Measurements from ENCODE around the gene CROCC2. TPM values are rescaled to one million over a fixed set of nuclear protein-coding genes. Genes with fewer than 3 reads are reported as not detected.

Gene CROCC2
- total and polyA plus RNA-seq, 2 donors from 2014 or later: 0.13 TPM; not detected in 1

DNA sequence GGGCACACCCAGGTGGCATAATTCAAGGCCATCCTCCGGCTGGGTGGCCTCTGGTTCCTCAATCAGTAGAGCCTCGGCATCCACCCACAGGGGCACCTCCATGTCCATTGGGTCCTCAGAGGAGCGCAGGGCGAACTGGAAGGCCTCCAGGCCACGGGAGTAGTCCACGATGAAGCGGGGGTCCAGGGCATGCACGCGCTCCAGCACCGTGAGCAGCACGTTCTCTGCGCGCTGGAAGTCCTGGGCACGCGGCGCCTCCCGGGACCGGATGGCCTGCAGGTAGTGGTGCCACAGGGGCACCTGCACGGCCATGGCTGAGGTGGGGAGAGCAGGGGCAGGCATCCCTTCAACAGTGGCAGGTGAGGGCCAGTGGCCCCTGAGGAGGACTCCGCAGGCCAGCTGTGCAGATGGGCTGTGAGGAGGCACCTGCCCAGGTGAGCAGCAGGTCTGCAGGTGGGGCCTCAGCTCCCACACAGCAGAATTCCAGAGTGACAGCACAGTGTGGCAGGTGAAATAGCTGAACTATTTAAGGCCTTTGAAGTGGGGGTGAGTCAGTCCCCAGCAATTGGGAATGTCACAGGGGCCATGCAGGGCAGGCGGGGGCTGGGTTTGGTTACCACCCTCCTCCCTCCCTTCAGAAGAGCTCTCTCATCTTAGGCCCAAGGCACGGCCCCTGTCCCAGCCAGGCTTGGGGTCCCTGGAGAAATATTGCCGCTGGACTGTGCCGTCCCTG is 10.3 kb upstream of the CROCC2 start, which contains the start of gene MAB21L4:
TSS of gene MAB21L4 (minus strand) at position 501 of the 733 bp plus-strand sequence. CDS start at position 342, 159 bp downstream.
- intact Hi-C loops (cut with DNase I): no loop called here
- Histone ChIP-seq H3K9ac (ENCODE audit: low read length in 3 of 3) (no peak within 1 kb of the TSS), H3K36me3 (ENCODE audit: control insufficient read depth in 2 of 3, insufficient read depth in 3 of 3, low read length in 3 of 3) (no peaks in the 10 kb centered on the region), H3K27me3 (ENCODE audit: control insufficient read depth, insufficient read depth, low read length) (no peaks in the 10 kb centered on the region), H3K4me3 (ENCODE audit: low read length in 3 of 3) (peak within 1 kb of the TSS in 2 of 3 donors; percentile 62 to 64), H3K4me1 (ENCODE audit: control insufficient read depth in 2 of 3, insufficient read depth in 2 of 3, low read depth in 1 of 3, low read length in 3 of 3) (peaks cover 0 to 28% (median 0%) of the 10 kb centered on the region in 3 donors), H3K9me3 (ENCODE audit: control insufficient read depth in 2 of 3, insufficient read depth in 1 of 3, low read length in 3 of 3) (no peaks in the 10 kb centered on the region), H3K27ac (ENCODE audit: low read depth in 2 of 2, low read length in 2 of 2) (no peak within 1 kb of the TSS)
- TF ChIP-seq, protein P1, sequence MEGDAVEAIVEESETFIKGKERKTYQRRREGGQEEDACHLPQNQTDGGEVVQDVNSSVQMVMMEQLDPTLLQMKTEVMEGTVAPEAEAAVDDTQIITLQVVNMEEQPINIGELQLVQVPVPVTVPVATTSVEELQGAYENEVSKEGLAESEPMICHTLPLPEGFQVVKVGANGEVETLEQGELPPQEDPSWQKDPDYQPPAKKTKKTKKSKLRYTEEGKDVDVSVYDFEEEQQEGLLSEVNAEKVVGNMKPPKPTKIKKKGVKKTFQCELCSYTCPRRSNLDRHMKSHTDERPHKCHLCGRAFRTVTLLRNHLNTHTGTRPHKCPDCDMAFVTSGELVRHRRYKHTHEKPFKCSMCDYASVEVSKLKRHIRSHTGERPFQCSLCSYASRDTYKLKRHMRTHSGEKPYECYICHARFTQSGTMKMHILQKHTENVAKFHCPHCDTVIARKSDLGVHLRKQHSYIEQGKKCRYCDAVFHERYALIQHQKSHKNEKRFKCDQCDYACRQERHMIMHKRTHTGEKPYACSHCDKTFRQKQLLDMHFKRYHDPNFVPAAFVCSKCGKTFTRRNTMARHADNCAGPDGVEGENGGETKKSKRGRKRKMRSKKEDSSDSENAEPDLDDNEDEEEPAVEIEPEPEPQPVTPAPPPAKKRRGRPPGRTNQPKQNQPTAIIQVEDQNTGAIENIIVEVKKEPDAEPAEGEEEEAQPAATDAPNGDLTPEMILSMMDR (IDR thresholded peaks at IDR 0.05; ENCODE audit: borderline replicate concordance, extremely low read depth, insufficient read depth): no peak
- FAIRE-seq (no peak), DNase-seq (no peak)

DNA sequence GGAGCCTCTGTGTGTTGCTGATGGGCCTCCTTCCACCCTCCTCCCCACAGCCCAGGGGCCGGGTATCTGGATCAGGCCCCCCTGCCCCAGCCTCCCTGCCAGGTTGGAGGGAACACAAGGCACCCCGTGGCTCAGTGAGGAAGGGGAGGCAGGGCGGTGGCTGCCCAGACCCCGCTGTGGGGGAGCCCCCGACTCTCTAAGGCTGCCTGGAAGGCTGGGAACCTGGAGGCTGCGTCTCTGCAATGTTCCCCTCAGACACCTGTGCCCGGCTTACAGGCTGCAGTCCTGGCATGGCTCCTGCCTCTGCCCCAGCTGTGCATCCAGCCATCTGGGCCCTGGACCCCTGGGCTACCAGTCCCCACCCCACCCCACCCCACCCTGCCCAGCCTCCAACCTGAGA is 9.7 kb upstream of the CROCC2 start:
- FAIRE-seq: no peak
- DNase-seq: no peak
- H3K4me1 ChIP-seq (ENCODE audit: control insufficient read depth in 2 of 3, insufficient read depth in 2 of 3, low read depth in 1 of 3, low read length in 3 of 3): peaks cover 0 to 28% (median 0%) of the 10 kb centered on the region in 3 donors
- no peaks in the 10 kb centered on the region for H3K36me3 ChIP-seq (ENCODE audit: control insufficient read depth in 2 of 3, insufficient read depth in 3 of 3, low read length in 3 of 3)
- no peaks in the 10 kb centered on the region for H3K27me3 ChIP-seq (ENCODE audit: control insufficient read depth, insufficient read depth, low read length)
- intact Hi-C loops (cut with DNase I): no loop called here
- TF ChIP-seq, protein P1 (IDR thresholded peaks at IDR 0.05; ENCODE audit: borderline replicate concordance, extremely low read depth, insufficient read depth): no peak
- H3K9ac ChIP-seq (ENCODE audit: low read length in 3 of 3): no peak overlapping the region
- H3K4me3 ChIP-seq (ENCODE audit: low read length in 3 of 3): peak overlapping the region in 1 of 3 donors; percentile 62
- no peaks in the 10 kb centered on the region for H3K9me3 ChIP-seq (ENCODE audit: control insufficient read depth in 2 of 3, insufficient read depth in 1 of 3, low read length in 3 of 3)
- no peak overlapping the region for H3K27ac ChIP-seq (ENCODE audit: low read depth in 2 of 2, low read length in 2 of 2)

DNA sequence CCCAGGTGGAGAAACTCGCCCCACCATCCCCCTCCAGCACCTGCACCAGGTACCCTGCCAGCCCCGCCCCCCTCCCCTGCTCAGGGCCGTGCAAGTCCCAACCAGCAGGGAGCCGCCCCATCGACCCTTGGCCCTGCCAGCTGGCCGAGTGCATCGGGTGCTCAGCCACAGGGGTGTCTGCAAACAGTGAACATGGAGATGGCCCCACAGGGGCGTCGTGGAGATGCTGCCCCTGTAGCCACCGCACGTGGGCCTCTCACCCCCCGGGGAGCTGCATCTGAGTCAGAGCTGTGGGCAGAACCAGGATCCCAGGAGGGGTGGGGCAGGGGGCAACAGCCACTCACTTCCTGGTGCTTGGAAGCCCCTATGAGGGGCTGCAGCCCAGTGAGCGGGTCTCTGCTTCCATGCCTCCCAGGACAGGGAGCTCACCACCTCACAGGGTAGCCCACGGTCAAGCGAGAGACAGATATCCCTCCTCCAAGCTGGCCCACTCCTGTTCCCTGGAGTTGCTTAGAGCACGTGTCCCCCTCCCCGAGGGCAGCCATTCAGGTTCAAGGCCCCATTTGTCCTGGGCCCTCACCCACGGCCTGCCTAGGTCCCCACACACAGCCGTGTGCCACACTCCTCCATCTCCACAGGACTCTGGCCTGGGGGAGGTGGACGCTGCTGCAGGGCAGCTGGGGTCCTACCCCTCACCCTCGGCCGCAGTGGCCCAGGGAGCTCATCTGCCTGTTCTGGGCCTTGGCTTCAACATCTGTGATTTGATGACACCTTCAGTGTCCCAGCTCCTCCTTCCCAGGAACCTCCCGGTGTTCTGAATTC is 9.1 kb upstream of the CROCC2 start:
- DNase-seq: peak; percentile 43 to 91 (median 59)
- H3K4me3 ChIP-seq (ENCODE audit: low read length in 3 of 3): no peak overlapping the region
- no peak overlapping the region for H3K9ac ChIP-seq (ENCODE audit: low read length in 3 of 3)
- H3K27ac ChIP-seq (ENCODE audit: low read depth in 2 of 2, low read length in 2 of 2): no peak overlapping the region
- no peaks in the 10 kb centered on the region for H3K27me3 ChIP-seq (ENCODE audit: control insufficient read depth, insufficient read depth, low read length)
- FAIRE-seq: no peak
- TF ChIP-seq, protein P1 (IDR thresholded peaks at IDR 0.05; ENCODE audit: borderline replicate concordance, extremely low read depth, insufficient read depth): no peak
- H3K9me3 ChIP-seq (ENCODE audit: control insufficient read depth in 2 of 3, insufficient read depth in 1 of 3, low read length in 3 of 3): no peaks in the 10 kb centered on the region
- intact Hi-C loops (cut with DNase I): no loop called here
- H3K4me1 ChIP-seq (ENCODE audit: control insufficient read depth in 2 of 3, insufficient read depth in 2 of 3, low read depth in 1 of 3, low read length in 3 of 3): peaks cover 0 to 28% (median 0%) of the 10 kb centered on the region in 3 donors
- H3K36me3 ChIP-seq (ENCODE audit: control insufficient read depth in 2 of 3, insufficient read depth in 3 of 3, low read length in 3 of 3): no peaks in the 10 kb centered on the region
